Measurements from ENCODE around the gene SLC43A2. TPM values are rescaled to one million over a fixed set of nuclear protein-coding genes. Genes with fewer than 3 reads are reported as not detected.

The SLC43A2 gene
- total and polyA plus RNA-seq, 4 donors: 0.63 to 7.9 (median 4.7) TPM

DNA sequence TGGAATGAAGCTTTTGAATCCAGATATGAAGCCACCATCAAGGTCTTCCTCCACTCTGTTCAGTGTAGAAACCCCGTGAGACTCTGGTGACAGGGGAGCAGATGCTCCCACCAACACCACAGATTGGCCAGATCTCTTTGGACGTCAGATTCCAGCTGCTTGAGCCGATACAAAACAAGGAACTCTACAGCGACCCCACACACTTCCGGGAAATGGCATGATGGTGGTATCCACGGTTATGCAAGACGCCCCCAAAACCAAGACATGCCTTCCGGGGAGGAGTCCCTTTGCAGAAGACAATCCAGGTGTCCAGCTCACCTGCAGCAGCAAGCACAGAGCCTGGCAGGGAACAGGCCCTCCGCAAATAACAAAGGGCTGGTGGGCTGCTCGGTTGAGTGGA lies 46.3 kb downstream of the SLC43A2 start:
- WGBS: 92% methylated on average over 10 of the region's 10 CpGs
- H3K27me3 ChIP-seq (ENCODE audit: control insufficient read depth in 4 of 4, insufficient read depth in 4 of 4, low read length in 3 of 4): no peaks in the 10 kb centered on the region
- no peak for DNase-seq (ENCODE audit: low spot score)
- peaks cover under 1 to 13% (median 7%) of the 10 kb centered on the region in 4 donors for H3K4me1 ChIP-seq (ENCODE audit: control insufficient read depth in 4 of 4, insufficient read depth in 4 of 4, low read length in 3 of 4)
- no peak overlapping the region for H3K9ac ChIP-seq (ENCODE audit: low read depth in 1 of 2, low read length in 2 of 2)
- no peaks in the 10 kb centered on the region for H3K36me3 ChIP-seq (ENCODE audit: control insufficient read depth in 4 of 4, insufficient read depth in 3 of 4, low read depth in 1 of 4, low read length in 3 of 4)
- H3K27ac ChIP-seq (ENCODE audit: low read depth in 1 of 2, low read length in 2 of 2): no peak overlapping the region
- TF ChIP-seq RXRA (IDR thresholded peaks at IDR 0.05) (no peak), TAF1 (conservative IDR thresholded peaks at IDR 0.05) (no peak), NR2F2 (IDR thresholded peaks at IDR 0.05) (no peak), SP1 (IDR thresholded peaks at IDR 0.05) (no peak), YY1 (IDR thresholded peaks at IDR 0.05) (no peak)
- TF ChIP-seq, protein P1, sequence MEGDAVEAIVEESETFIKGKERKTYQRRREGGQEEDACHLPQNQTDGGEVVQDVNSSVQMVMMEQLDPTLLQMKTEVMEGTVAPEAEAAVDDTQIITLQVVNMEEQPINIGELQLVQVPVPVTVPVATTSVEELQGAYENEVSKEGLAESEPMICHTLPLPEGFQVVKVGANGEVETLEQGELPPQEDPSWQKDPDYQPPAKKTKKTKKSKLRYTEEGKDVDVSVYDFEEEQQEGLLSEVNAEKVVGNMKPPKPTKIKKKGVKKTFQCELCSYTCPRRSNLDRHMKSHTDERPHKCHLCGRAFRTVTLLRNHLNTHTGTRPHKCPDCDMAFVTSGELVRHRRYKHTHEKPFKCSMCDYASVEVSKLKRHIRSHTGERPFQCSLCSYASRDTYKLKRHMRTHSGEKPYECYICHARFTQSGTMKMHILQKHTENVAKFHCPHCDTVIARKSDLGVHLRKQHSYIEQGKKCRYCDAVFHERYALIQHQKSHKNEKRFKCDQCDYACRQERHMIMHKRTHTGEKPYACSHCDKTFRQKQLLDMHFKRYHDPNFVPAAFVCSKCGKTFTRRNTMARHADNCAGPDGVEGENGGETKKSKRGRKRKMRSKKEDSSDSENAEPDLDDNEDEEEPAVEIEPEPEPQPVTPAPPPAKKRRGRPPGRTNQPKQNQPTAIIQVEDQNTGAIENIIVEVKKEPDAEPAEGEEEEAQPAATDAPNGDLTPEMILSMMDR (IDR thresholded peaks at IDR 0.05; ENCODE audit: low read depth, low read length, missing input control): no peak
- H3K4me3 ChIP-seq (ENCODE audit: low read depth in 1 of 3, low read length in 3 of 3): no peak overlapping the region
- H3K9me3 ChIP-seq (ENCODE audit: control insufficient read depth in 4 of 4, low read length in 3 of 4): no peaks in the 10 kb centered on the region

DNA sequence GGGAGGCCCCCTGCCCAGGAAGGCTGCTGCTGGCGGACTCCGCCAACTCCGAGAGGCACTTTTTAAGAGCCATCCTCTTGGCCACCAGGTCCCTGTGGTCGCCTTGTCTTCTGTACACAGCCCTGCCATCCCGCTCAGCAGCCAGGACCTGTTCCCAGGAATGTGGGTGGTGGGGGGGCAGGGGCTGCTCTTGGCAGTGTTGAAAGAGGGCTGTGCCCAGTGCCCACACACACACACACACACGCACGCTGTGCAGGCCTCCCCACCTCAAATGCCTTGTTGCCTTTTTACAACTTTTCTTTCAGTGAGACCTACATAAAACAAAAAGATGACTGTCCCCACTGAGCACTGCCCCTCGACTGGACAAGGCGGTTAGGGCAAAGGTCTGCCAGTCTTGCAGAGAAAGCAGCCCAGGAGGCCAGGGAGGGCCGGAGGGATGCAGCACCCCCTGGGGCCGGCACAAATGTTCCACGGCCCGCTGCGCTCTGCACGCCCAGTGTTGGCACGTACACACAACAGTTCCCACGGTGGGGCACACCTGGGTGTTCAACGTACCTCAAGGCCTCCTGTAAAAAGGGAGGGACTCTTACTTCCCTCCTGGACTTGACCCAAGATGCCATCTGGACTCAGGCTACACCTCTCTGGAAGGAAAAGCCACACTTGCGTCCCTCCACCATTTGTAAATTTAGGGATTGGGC lies 47.5 kb downstream of the SLC43A2 start:
- TF ChIP-seq, protein P1 (IDR thresholded peaks at IDR 0.05; ENCODE audit: low read depth, low read length, missing input control): no peak
- TF ChIP-seq TAF1 (conservative IDR thresholded peaks at IDR 0.05) (no peak), RAD21 (IDR thresholded peaks at IDR 0.05) (no peak), YY1 (IDR thresholded peaks at IDR 0.05) (no peak), RXRA (IDR thresholded peaks at IDR 0.05) (no peak), JUND (IDR thresholded peaks at IDR 0.05) (no peak), FOXA2 (IDR thresholded peaks at IDR 0.05) (no peak)
- Histone ChIP-seq H3K27me3 (ENCODE audit: control insufficient read depth in 4 of 4, insufficient read depth in 4 of 4, low read length in 3 of 4) (no peaks in the 10 kb centered on the region), H3K9ac (ENCODE audit: low read depth in 1 of 2, low read length in 2 of 2) (no peak overlapping the region), H3K36me3 (ENCODE audit: control insufficient read depth in 4 of 4, insufficient read depth in 3 of 4, low read depth in 1 of 4, low read length in 3 of 4) (no peaks in the 10 kb centered on the region), H3K27ac (ENCODE audit: low read depth in 1 of 2, low read length in 2 of 2) (peak overlapping the region in 1 of 2 donors; percentile 8), H3K9me3 (ENCODE audit: control insufficient read depth in 4 of 4, low read length in 3 of 4) (no peaks in the 10 kb centered on the region), H3K4me1 (ENCODE audit: control insufficient read depth in 4 of 4, insufficient read depth in 4 of 4, low read length in 3 of 4) (peaks cover 5 to 15% (median 11%) of the 10 kb centered on the region in 4 donors), H3K4me3 (ENCODE audit: low read depth in 1 of 3, low read length in 3 of 3) (no peak overlapping the region)
- no peak for DNase-seq (ENCODE audit: low spot score)
- 81% methylated on average over 19 of the region's 19 CpGs for WGBS

DNA sequence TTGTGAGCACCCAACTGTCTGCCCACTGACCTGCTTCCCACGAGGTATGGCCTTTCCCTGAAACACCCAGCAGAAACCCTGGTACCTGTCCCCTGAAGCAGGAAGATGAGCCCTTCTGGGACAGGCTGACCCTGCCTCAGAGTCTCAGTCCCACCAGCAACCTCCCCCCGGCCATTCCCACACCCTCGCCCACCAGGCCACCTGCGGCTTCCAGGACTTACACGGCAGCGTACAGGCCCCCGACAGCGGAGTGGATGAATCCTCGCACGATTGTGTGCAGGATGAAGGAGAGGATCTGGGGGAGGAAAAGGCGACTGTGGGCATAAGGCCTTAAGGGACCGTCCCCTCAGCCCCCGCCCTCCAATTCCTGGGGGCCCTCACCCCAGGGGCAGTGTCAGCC lies 50.6 kb downstream of the SLC43A2 start:
- no peak for DNase-seq (ENCODE audit: low spot score)
- Histone ChIP-seq H3K9ac (ENCODE audit: low read depth in 1 of 2, low read length in 2 of 2) (peak overlapping the region in 1 of 2 donors; percentile 23), H3K36me3 (ENCODE audit: control insufficient read depth in 4 of 4, insufficient read depth in 3 of 4, low read depth in 1 of 4, low read length in 3 of 4) (no peaks in the 10 kb centered on the region), H3K9me3 (ENCODE audit: control insufficient read depth in 4 of 4, low read length in 3 of 4) (no peaks in the 10 kb centered on the region), H3K27me3 (ENCODE audit: control insufficient read depth in 4 of 4, insufficient read depth in 4 of 4, low read length in 3 of 4) (no peaks in the 10 kb centered on the region), H3K4me1 (ENCODE audit: control insufficient read depth in 4 of 4, insufficient read depth in 4 of 4, low read length in 3 of 4) (peaks cover 8 to 27% (median 13%) of the 10 kb centered on the region in 4 donors), H3K4me3 (ENCODE audit: low read depth in 1 of 3, low read length in 3 of 3) (no peak overlapping the region), H3K27ac (ENCODE audit: low read depth in 1 of 2, low read length in 2 of 2) (peak overlapping the region; percentile 78 to 84)
- no peak for TF ChIP-seq TAF1 (conservative IDR thresholded peaks at IDR 0.05)
- no peak for TF ChIP-seq HNF4G (IDR thresholded peaks at IDR 0.05)
- TF ChIP-seq, protein P2, sequence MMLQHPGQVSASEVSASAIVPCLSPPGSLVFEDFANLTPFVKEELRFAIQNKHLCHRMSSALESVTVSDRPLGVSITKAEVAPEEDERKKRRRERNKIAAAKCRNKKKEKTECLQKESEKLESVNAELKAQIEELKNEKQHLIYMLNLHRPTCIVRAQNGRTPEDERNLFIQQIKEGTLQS (IDR thresholded peaks at IDR 0.05): no peak
- no peak for TF ChIP-seq RAD21 (IDR thresholded peaks at IDR 0.05)
- TF ChIP-seq, protein P1 (IDR thresholded peaks at IDR 0.05; ENCODE audit: low read depth, low read length, missing input control): no peak
- TF ChIP-seq EGR1 (IDR thresholded peaks at IDR 0.05; ENCODE audit: low read depth in 2 of 2): no peak
- no peak for TF ChIP-seq SP1 (IDR thresholded peaks at IDR 0.05)
- TF ChIP-seq NR2F2 (IDR thresholded peaks at IDR 0.05): no peak
- no peak for TF ChIP-seq JUND (IDR thresholded peaks at IDR 0.05)
- TF ChIP-seq, protein P3, sequence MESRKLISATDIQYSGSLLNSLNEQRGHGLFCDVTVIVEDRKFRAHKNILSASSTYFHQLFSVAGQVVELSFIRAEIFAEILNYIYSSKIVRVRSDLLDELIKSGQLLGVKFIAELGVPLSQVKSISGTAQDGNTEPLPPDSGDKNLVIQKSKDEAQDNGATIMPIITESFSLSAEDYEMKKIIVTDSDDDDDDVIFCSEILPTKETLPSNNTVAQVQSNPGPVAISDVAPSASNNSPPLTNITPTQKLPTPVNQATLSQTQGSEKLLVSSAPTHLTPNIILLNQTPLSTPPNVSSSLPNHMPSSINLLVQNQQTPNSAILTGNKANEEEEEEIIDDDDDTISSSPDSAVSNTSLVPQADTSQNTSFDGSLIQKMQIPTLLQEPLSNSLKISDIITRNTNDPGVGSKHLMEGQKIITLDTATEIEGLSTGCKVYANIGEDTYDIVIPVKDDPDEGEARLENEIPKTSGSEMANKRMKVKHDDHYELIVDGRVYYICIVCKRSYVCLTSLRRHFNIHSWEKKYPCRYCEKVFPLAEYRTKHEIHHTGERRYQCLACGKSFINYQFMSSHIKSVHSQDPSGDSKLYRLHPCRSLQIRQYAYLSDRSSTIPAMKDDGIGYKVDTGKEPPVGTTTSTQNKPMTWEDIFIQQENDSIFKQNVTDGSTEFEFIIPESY (IDR thresholded peaks at IDR 0.05): no peak
- TF ChIP-seq, protein P4, sequence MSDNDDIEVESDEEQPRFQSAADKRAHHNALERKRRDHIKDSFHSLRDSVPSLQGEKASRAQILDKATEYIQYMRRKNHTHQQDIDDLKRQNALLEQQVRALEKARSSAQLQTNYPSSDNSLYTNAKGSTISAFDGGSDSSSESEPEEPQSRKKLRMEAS (IDR thresholded peaks at IDR 0.05): no peak
- no peak for TF ChIP-seq FOXA1 (IDR thresholded peaks at IDR 0.05)
- no peak for TF ChIP-seq GABPA (IDR thresholded peaks at IDR 0.05 in 1 of 2, conservative IDR thresholded peaks at IDR 0.05 in 1 of 2)
- WGBS: 94% methylated on average over 13 of the region's 13 CpGs

Data from liver (tissue), 9 donors.